ENCODE measurements around the gene GRPR. TPM values are rescaled to one million over a fixed set of nuclear protein-coding genes. Genes with fewer than 3 reads are reported as not detected.

GRPR gene
- total and polyA plus RNA-seq, 10 of the 15 experiments (the other 5 are each of a cell fraction or from before 2014, with no cell fraction given) = 0.10 to 3.7 (median 0.21) TPM; not detected in 1

DNA sequence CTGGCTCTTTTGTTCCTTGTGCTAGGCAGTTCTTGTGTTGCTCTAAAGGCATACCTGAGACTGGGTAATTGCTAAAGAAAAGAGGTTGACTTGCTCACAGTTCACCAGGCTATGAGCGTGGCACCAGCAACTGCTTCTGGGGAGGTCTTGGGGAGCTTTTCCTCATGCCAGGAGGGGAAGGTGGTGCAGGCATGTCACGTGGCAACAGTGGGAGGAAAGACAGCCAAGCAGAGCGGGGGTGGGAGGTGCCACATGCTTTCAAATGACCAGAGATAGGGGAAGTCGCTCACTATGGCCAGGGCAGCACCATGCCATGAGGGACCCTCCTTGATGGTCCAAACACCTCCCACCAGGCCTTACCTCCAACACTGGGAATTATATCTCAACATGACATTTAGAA is 48.6 kb downstream of the GRPR start:
- RAD21 ChIA-PET (ENCODE audit: unreplicated experiment) = no interaction called here
- Histone ChIP-seq H2AFZ (ENCODE audit: control insufficient read depth, low read depth, low read length) (no peak overlapping the region), H3K4me1 (ENCODE audit: control insufficient read depth, insufficient read depth, low read length) (no peaks in the 10 kb centered on the region), H3K4me3 (no peak overlapping the region), H3K36me3 (ENCODE audit: control insufficient read depth in 2 of 2, insufficient read depth in 2 of 2, low read length in 1 of 2) (no peaks in the 10 kb centered on the region), H3K27me3 (replicated peaks in 1 of 2; ENCODE audit: control insufficient read depth in 2 of 2, insufficient read depth in 2 of 2, low read length in 1 of 2) (no peaks in the 10 kb centered on the region), H3K9ac (ENCODE audit: control insufficient read depth, insufficient read depth, low read length) (no peak overlapping the region), H4K20me1 (ENCODE audit: control insufficient read depth, insufficient read depth) (no peaks in the 10 kb centered on the region), H3K4me2 (ENCODE audit: control insufficient read depth, insufficient read depth) (no peak overlapping the region), H3K79me2 (ENCODE audit: control insufficient read depth, insufficient read depth, low read length) (no peaks in the 10 kb centered on the region), H3K9me3 (replicated peaks; ENCODE audit: control insufficient read depth, insufficient read depth, low read length) (no peaks in the 10 kb centered on the region; the same call in 2 of the 3 replicates), H3K27ac (ENCODE audit: control insufficient read depth, insufficient read depth) (no peak overlapping the region)
- no TSS peak for BruUV-seq (replicated peaks)
- CTCF ChIA-PET = no interaction called here
- in situ Hi-C loops (cut with MboI) = no loop called here
- FAIRE-seq (no peak), DNase-seq (ENCODE audit: low read depth, low spot score) (no peak), ATAC-seq (no peak)
- intact Hi-C loops (cut with micrococcal nuclease; ENCODE audit: unreplicated experiment) = no loop called here
- WGBS (ENCODE audit: insufficient coverage, insufficient replicate concordance, low lambda C conversion rate, missing lambda C conversion rate) = 3% methylated on average over 4 of the region's 4 CpGs
- POLR2A ChIA-PET = no interaction called here
- SMC1A ChIA-PET (ENCODE audit: uncharacterized antibody, unreplicated experiment) = interaction anchor here (1.4 kb wide), 1 partner anchor 14 kb away, joined by 3 read pairs; no protein-coding TSS in a partner anchor
- no peak for TF ChIP-seq FOS (IDR thresholded peaks at IDR 0.05; ENCODE audit: borderline replicate concordance, extremely low read depth, insufficient read length)
- TF ChIP-seq, protein P1, sequence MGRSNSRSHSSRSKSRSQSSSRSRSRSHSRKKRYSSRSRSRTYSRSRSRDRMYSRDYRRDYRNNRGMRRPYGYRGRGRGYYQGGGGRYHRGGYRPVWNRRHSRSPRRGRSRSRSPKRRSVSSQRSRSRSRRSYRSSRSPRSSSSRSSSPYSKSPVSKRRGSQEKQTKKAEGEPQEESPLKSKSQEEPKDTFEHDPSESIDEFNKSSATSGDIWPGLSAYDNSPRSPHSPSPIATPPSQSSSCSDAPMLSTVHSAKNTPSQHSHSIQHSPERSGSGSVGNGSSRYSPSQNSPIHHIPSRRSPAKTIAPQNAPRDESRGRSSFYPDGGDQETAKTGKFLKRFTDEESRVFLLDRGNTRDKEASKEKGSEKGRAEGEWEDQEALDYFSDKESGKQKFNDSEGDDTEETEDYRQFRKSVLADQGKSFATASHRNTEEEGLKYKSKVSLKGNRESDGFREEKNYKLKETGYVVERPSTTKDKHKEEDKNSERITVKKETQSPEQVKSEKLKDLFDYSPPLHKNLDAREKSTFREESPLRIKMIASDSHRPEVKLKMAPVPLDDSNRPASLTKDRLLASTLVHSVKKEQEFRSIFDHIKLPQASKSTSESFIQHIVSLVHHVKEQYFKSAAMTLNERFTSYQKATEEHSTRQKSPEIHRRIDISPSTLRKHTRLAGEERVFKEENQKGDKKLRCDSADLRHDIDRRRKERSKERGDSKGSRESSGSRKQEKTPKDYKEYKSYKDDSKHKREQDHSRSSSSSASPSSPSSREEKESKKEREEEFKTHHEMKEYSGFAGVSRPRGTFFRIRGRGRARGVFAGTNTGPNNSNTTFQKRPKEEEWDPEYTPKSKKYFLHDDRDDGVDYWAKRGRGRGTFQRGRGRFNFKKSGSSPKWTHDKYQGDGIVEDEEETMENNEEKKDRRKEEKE (IDR thresholded peaks at IDR 0.05) = no peak
- TF ChIP-seq, protein P2, sequence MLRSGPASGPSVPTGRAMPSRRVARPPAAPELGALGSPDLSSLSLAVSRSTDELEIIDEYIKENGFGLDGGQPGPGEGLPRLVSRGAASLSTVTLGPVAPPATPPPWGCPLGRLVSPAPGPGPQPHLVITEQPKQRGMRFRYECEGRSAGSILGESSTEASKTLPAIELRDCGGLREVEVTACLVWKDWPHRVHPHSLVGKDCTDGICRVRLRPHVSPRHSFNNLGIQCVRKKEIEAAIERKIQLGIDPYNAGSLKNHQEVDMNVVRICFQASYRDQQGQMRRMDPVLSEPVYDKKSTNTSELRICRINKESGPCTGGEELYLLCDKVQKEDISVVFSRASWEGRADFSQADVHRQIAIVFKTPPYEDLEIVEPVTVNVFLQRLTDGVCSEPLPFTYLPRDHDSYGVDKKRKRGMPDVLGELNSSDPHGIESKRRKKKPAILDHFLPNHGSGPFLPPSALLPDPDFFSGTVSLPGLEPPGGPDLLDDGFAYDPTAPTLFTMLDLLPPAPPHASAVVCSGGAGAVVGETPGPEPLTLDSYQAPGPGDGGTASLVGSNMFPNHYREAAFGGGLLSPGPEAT (IDR thresholded peaks at IDR 0.05; ENCODE audit: low read depth) = no peak
- no peak for TF ChIP-seq GATAD2B (conservative IDR thresholded peaks at IDR 0.05; ENCODE audit: low read depth)
- no peak for TF ChIP-seq RB1 (IDR thresholded peaks at IDR 0.05; ENCODE audit: borderline replicate concordance)
- no peak for TF ChIP-seq MYB (IDR thresholded peaks at IDR 0.05; ENCODE audit: borderline replicate concordance, low read depth, low read length)
- no peak for TF ChIP-seq TCF12 (IDR thresholded peaks at IDR 0.05; ENCODE audit: low read depth, low read length)
- TF ChIP-seq, protein P3, sequence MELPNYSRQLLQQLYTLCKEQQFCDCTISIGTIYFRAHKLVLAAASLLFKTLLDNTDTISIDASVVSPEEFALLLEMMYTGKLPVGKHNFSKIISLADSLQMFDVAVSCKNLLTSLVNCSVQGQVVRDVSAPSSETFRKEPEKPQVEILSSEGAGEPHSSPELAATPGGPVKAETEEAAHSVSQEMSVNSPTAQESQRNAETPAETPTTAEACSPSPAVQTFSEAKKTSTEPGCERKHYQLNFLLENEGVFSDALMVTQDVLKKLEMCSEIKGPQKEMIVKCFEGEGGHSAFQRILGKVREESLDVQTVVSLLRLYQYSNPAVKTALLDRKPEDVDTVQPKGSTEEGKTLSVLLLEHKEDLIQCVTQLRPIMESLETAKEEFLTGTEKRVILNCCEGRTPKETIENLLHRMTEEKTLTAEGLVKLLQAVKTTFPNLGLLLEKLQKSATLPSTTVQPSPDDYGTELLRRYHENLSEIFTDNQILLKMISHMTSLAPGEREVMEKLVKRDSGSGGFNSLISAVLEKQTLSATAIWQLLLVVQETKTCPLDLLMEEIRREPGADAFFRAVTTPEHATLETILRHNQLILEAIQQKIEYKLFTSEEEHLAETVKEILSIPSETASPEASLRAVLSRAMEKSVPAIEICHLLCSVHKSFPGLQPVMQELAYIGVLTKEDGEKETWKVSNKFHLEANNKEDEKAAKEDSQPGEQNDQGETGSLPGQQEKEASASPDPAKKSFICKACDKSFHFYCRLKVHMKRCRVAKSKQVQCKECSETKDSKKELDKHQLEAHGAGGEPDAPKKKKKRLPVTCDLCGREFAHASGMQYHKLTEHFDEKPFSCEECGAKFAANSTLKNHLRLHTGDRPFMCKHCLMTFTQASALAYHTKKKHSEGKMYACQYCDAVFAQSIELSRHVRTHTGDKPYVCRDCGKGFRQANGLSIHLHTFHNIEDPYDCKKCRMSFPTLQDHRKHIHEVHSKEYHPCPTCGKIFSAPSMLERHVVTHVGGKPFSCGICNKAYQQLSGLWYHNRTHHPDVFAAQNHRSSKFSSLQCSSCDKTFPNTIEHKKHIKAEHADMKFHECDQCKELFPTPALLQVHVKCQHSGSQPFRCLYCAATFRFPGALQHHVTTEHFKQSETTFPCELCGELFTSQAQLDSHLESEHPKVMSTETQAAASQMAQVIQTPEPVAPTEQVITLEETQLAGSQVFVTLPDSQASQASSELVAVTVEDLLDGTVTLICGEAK (IDR thresholded peaks at IDR 0.05; ENCODE audit: borderline replicate concordance) = no peak
- TF ChIP-seq ZNF274 (IDR thresholded peaks at IDR 0.05; ENCODE audit: insufficient read depth, insufficient read length) = no peak
- TF ChIP-seq CHD2 (IDR thresholded peaks at IDR 0.05; ENCODE audit: borderline replicate concordance, low read depth, low read length) = no peak
